Spinal cord (tissue), 10 donors: Measurements from ENCODE around the gene KCNE1. TPM values are rescaled to one million over a fixed set of nuclear protein-coding genes. Genes with fewer than 3 reads are reported as not detected.
"Not testable (repeated sequence)": the region's sequence is repeated elsewhere in the genome, so short reads cannot be mapped to it uniquely, and the experiment has no call there.

Source experiments
- DNase-seq, 6 donors: peaks; one replicate each; pipeline versions ENCODE4 v3.0.0 to v3.0.0-alpha.2; 2013 to 2015; ENCODE audit warnings: low spot score in 6 of 6, low read depth in 4 of 6
- H3K27ac ChIP-seq: one replicate; pipeline ENCODE4 v1.5.1; 2013; ENCODE audit warnings: low read depth, low read length, control low read depth
- H3K27me3 ChIP-seq: one replicate; pipeline ENCODE4 v1.6.1; 2013; ENCODE audit warnings: low read length; ENCODE audit not compliant: control insufficient read depth, insufficient read depth
- H3K36me3 ChIP-seq: one replicate; pipeline ENCODE4 v1.6.1; 2013; ENCODE audit warnings: low read length; ENCODE audit not compliant: control insufficient read depth, insufficient read depth
- H3K4me1 ChIP-seq: one replicate; pipeline ENCODE4 v1.6.1; 2013; ENCODE audit warnings: low read length; ENCODE audit not compliant: control insufficient read depth, insufficient read depth
- H3K4me3 ChIP-seq: one replicate; pipeline ENCODE4 v1.5.1; 2013; ENCODE audit warnings: low read depth, low read length, control low read depth
- H3K9me3 ChIP-seq: one replicate; pipeline ENCODE4 v1.6.1; 2013; ENCODE audit warnings: low read length; ENCODE audit not compliant: control insufficient read depth, insufficient read depth
- WGBS: methylation state at CpG from one replicate; pipeline ENCODE4 v1.1.5; 2013; ENCODE audit warnings: missing lambda C conversion rate; ENCODE audit not compliant: insufficient coverage; 5-methylcytosine and 5-hydroxymethylcytosine counted together
- polyA plus RNA-seq, 2 donors: library from polyadenylated mRNA; unstranded; fragments of 120-200 nt; gene quantifications; one replicate each; pipeline ENCODE4 v1.2.1, GENCODE V29; 2013; ENCODE audit not compliant: insufficient read length in 2 of 2
- small RNA-seq: library from RNA; depleted of rRNA; stranded (forward); fragments of <200 nt; gene quantifications from one replicate; pipeline ENCODE3, GENCODE V24; 2014; ENCODE audit warnings: low replicate concordance
- total RNA-seq, 2 donors: library from RNA; depleted of rRNA in 1 of 2; stranded (reverse); fragments of 120-200 nt in 1 of 2; fragments of >200 nt in 1 of 2; gene quantifications; one replicate each; pipeline versions ENCODE4 v1.2.3 to v1.2.4, GENCODE V29; 2013 to 2014
- donor health status: healthy.

Gene KCNE1
- total and polyA plus RNA-seq, 4 donors: 0.69 to 2.7 (median 1.9) TPM

DNA sequence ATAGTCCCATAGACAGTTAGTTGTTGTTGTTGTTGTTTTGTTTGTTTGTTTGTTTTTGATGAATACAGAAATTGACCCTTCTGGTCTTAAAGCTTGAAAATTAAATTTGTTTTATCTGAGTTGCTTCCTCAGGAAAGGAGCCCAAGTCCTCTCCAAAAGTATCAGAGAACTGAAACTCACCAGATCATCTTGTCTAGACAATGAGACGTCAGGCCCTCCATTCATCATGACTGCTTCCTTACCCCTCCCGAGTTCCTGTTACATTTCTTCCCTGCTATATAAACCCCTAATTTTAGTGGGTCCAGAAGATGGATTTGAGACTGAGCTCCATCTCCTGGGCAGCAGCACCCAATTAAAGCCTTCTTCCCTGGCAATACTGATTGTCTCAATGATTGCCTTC is 105.3 kb downstream of the KCNE1 start:
- no CpG with 5 or more reads among the region's 2 CpGs for WGBS
- not testable (repeated sequence) for H3K36me3 ChIP-seq, DNase-seq

DNA sequence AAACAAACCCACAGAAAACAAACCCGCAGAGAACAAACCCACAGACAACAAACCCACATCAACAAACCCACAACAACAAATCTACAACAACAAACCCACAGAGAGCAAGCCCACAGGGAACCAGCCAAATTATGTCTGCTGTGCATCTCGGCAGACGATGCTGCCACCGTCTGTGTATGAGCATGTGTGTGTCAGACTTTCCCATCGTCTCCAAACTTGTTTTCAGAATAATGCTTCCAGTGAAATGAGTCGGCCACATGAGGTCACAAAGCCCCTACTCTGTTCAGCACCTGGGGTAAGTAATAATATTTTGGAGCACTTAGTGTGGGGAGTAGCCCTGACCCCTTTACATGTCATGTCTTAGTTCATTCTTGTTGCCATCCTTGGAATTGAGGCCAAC is 105.9 kb downstream of the KCNE1 start:
- not testable (repeated sequence) for H3K4me1 ChIP-seq, H3K27ac ChIP-seq, H3K36me3 ChIP-seq, H3K27me3 ChIP-seq, H3K4me3 ChIP-seq, DNase-seq, H3K9me3 ChIP-seq
- WGBS: no CpG with 5 or more reads among the region's 6 CpGs

More for the DNA sequence above, 105.3 kb downstream of the KCNE1 start:
- not testable (repeated sequence) for H3K27me3 ChIP-seq, H3K9me3 ChIP-seq, H3K27ac ChIP-seq, H3K4me3 ChIP-seq, H3K4me1 ChIP-seq

DNA sequence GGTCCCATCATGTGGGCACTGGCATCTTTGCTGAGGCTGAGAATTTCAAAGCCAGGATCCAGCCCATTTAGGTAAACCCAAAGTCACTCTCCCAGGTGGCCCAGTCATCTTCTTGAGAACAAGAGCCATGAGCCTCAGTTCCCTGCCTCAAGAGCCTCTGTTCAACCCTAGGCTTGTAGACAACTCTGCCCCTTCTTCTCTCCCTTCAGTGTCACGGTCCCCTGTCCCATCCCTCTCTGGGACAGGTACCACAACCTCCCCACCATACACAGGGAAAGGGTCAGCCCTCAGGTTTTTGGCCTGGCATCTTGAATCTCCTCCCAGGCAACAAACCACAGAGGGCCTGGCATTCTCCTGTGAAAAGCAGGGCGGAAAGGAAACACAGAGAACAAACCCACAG is 106.3 kb downstream of the KCNE1 start:
- DNase-seq, H3K4me1 ChIP-seq, H3K27ac ChIP-seq, H3K4me3 ChIP-seq, H3K36me3 ChIP-seq, H3K9me3 ChIP-seq, H3K27me3 ChIP-seq: not testable (repeated sequence)
- no CpG with 5 or more reads among the region's 2 CpGs for WGBS

- not testable (repeated sequence) for H3K9me3 ChIP-seq, H3K36me3 ChIP-seq, H3K27me3 ChIP-seq, H3K4me3 ChIP-seq, H3K4me1 ChIP-seq, DNase-seq, H3K27ac ChIP-seq
- WGBS: no CpG with 5 or more reads among the region's 5 CpGs
These were observed 107.3 kb downstream of the KCNE1 start for GRCh38 chr21:34404742-34405141.

- WGBS: no CpG with 5 or more reads among the region's 5 CpGs
- H3K27me3 ChIP-seq, H3K9me3 ChIP-seq, H3K36me3 ChIP-seq, H3K4me3 ChIP-seq, H3K4me1 ChIP-seq, H3K27ac ChIP-seq, DNase-seq: not testable (repeated sequence)
These were observed 111.5 kb downstream of the KCNE1 start for GRCh38 chr21:34400522-34400921.

Small RNAs within 50 kb of the gene (small RNA-seq; reads per million reads assigned to genes)
- gene RF00614: not detected

Other genes starting within 250 kb of the KCNE1 start
- 1 to 10 TPM in 1 of 2 donors, under 1 TPM in 1; 0.30 to 1.0 TPM for gene KCNE2, start 148.2 kb downstream of the KCNE1 start, total RNA-seq
- gene KCNE2, start 148.2 kb downstream of the KCNE1 start, polyA plus RNA-seq: 1 to 10 TPM in 1 of 2 donors, under 1 TPM in 1; 0.86 to 1.3 TPM
- gene SMIM11, start 136.7 kb downstream of the KCNE1 start, total RNA-seq: 10 to 100 TPM; 11.9 to 39.6 TPM
- gene SMIM11, start 136.7 kb downstream of the KCNE1 start, polyA plus RNA-seq: 10 to 100 TPM in 1 of 2 donors, 1 to 10 TPM in 1; 9.8 to 12.4 TPM
- under 1 TPM in 1 of 2 donors, not detected in 1; 0.11 TPM for gene SMIM34, start 88.3 kb downstream of the KCNE1 start, total RNA-seq
- under 1 TPM; 0.33 to 0.92 TPM for gene SMIM34, start 88.3 kb downstream of the KCNE1 start, polyA plus RNA-seq
- 10 to 100 TPM; 42.4 to 91.6 TPM for gene RCAN1, start 102.9 kb upstream of the KCNE1 start, total RNA-seq
- 100 to 1,000 TPM in 1 of 2 donors, 10 to 100 TPM in 1; 90.5 to 107 TPM for gene RCAN1, start 102.9 kb upstream of the KCNE1 start, polyA plus RNA-seq
- 10 to 100 TPM in 1 of 2 donors, 1 to 10 TPM in 1; 1.5 to 19.0 TPM for gene CLIC6, start 156.8 kb upstream of the KCNE1 start, total RNA-seq
- gene CLIC6, start 156.8 kb upstream of the KCNE1 start, polyA plus RNA-seq: 1 to 10 TPM in 1 of 2 donors, under 1 TPM in 1; 0.19 to 1.2 TPM